Lung (tissue), 12 donors: ENCODE data around the gene SLC1A7. TPM values are rescaled to one million over a fixed set of nuclear protein-coding genes. Genes with fewer than 3 reads are reported as not detected.

Experiments used
- ATAC-seq: fragments of 200-7000 bp; cut with Tn5 transposase; one replicate; pipeline ENCODE4 v1.9.1; 2020; ENCODE audit warnings: moderate number of reproducible peaks; ENCODE audit not compliant: insufficient read depth, low FRiP score
- DNase-seq, 3 donors: peaks; one replicate each; pipeline ENCODE4 v3.0.0-alpha.2; 2013 to 2017
- H3K27ac ChIP-seq, 2 donors: one replicate each; pipeline ENCODE4 v1.5.1; 2013; ENCODE audit warnings: mild to moderate bottlenecking in 2 of 2, moderate library complexity in 2 of 2, control low read depth in 1 of 2, inconsistent platforms in 1 of 2, low read depth in 1 of 2, low read length in 1 of 2
- H3K27me3 ChIP-seq, 3 donors: one replicate each; pipeline ENCODE4 v1.5.1; 2013; ENCODE audit warnings: low read length in 2 of 3; ENCODE audit not compliant: control insufficient read depth in 3 of 3, insufficient read depth in 3 of 3
- H3K36me3 ChIP-seq, 4 donors: one replicate each; pipeline ENCODE4 v1.5.1; 2013; ENCODE audit warnings: low read length in 4 of 4, mild to moderate bottlenecking in 1 of 4, moderate library complexity in 1 of 4; ENCODE audit not compliant: control insufficient read depth in 4 of 4, insufficient read depth in 4 of 4
- H3K4me1 ChIP-seq, 5 donors: one replicate each; pipeline ENCODE4 v1.5.1; 2013; ENCODE audit warnings: low read length in 5 of 5, mild to moderate bottlenecking in 2 of 5, moderate library complexity in 1 of 5; ENCODE audit not compliant: control insufficient read depth in 5 of 5, insufficient read depth in 5 of 5
- H3K4me3 ChIP-seq: one replicate; pipeline ENCODE4 v1.5.1; 2013; ENCODE audit warnings: mild to moderate bottlenecking, control low read depth, moderate library complexity
- H3K9ac ChIP-seq, 2 donors: one replicate each; pipeline ENCODE4 v1.5.1; 2013; ENCODE audit warnings: low read length in 2 of 2, control low read depth in 1 of 2; ENCODE audit not compliant: insufficient read depth in 1 of 2
- H3K9me3 ChIP-seq, 4 donors: one replicate each; pipeline ENCODE4 v1.5.1; 2013; ENCODE audit warnings: low read length in 3 of 4, mild to moderate bottlenecking in 1 of 4, moderate library complexity in 1 of 4; ENCODE audit not compliant: control insufficient read depth in 4 of 4, insufficient read depth in 3 of 4
- CTCF ChIP-seq: IDR thresholded peaks from 2 replicates; pipeline ENCODE4 v1.5.1; 2012; ENCODE audit warnings: mild to moderate bottlenecking; ENCODE audit errors: control extremely low read depth, extremely low read depth
- WGBS, 2 donors: extraction: QIAGEN DNeasy Blood & Tissue Kit; methylation state at CpG; one replicate each; pipeline ENCODE4 v1.1.7; 2013; 5-methylcytosine and 5-hydroxymethylcytosine counted together
- polyA plus RNA-seq, 2 donors: library from polyadenylated mRNA; stranded (reverse); fragments of 200-250 nt; gene quantifications; one replicate each; pipeline ENCODE4 v1.2.1, GENCODE V29; 2013
- total RNA-seq, 2 donors: library from RNA; depleted of rRNA in 1 of 2; stranded (reverse); fragments of >200 nt in 1 of 2; gene quantifications; one replicate each; pipeline ENCODE4 v1.2.1, GENCODE V29; 2014 to 2021
- donor health status: control.
- donor health status: control.
- donor health status: Bipolar disorder and iron deficiency.
- donor health status: healthy.
- donor health status: DM: yes; HTN: yes; CAD: no.

Gene SLC1A7
- total and polyA plus RNA-seq, 4 donors: 0.14 to 0.81 (median 0.38) TPM

- no peak overlapping the region for H3K9ac ChIP-seq
- H3K9me3 ChIP-seq: no peaks in the 10 kb centered on the region
- 68 to 78% methylated on average over 6 of the region's 6 CpGs for WGBS, 2 donors
- no peaks in the 10 kb centered on the region for H3K27me3 ChIP-seq
- H3K4me1 ChIP-seq: peaks cover 0 to 34% (median 4%) of the 10 kb centered on the region in 5 donors
- ATAC-seq (no peak), DNase-seq (peak; percentile 83 to 96 (median 94))
- H3K27ac ChIP-seq: peak overlapping the region in 1 of 2 donors; percentile 9
- no peaks in the 10 kb centered on the region for H3K36me3 ChIP-seq
- H3K4me3 ChIP-seq: no peak overlapping the region
- no peak for TF ChIP-seq CTCF
Measured at GRCh38 chr1:53183095-53183990, 40.9 kb upstream of the SLC1A7 start.

GRCh38 chr1:53182716-53183094, 40.3 kb upstream of the SLC1A7 start:
- no peak for DNase-seq
- Histone ChIP-seq H3K27ac (peak overlapping the region in 1 of 2 donors; percentile 9), H3K4me1 (peaks cover 0 to 35% (median 4%) of the 10 kb centered on the region in 5 donors), H3K36me3 (no peaks in the 10 kb centered on the region), H3K27me3 (no peaks in the 10 kb centered on the region), H3K4me3 (no peak overlapping the region), H3K9ac (no peak overlapping the region), H3K9me3 (no peaks in the 10 kb centered on the region)
- WGBS, 2 donors: 72 to 76% methylated on average over 3 of the region's 3 CpGs
- no peak for ATAC-seq
- TF ChIP-seq CTCF: no peak

GRCh38 chr1:53182111-53182593, 39.7 kb upstream of the SLC1A7 start:
- Histone ChIP-seq H3K36me3 (no peaks in the 10 kb centered on the region), H3K9ac (no peak overlapping the region), H3K4me3 (no peak overlapping the region), H3K4me1 (peaks cover 0 to 40% (median 10%) of the 10 kb centered on the region in 5 donors), H3K9me3 (no peaks in the 10 kb centered on the region), H3K27ac (peak overlapping the region in 1 of 2 donors; percentile 44), H3K27me3 (no peaks in the 10 kb centered on the region)
- ATAC-seq (peak; percentile 64), DNase-seq (peak; percentile 81 to 85 (median 82))
- WGBS, 2 donors: 21 to 25% methylated on average over 16 of the region's 16 CpGs
- peak; percentile 79 for TF ChIP-seq CTCF
